ENCODE results near the gene CSNK1G3.
A peak's percentile ranks its signal among the peaks of the same experiment; 100 is the strongest.

The CSNK1G3 gene

DNA sequence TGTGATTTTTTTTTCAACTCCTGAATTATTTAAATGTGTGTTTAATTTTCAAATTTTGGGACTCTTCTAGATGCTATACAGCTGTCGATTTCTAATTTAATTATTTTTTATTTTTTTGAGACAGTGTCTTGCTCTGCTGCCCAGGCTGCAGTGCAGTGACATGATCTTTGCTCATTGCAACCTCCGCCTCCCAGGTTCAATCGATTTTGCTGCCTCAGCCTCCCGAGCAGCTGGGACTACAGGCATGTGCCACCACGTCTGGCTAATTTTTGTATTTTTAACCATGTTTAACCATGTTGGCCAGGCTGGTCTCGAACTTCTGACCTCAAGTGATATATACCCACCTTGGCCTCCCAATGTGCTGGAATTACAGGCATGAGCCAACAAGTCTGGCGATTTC is 28.6 kb downstream of the CSNK1G3 start:
- no peak overlapping the region for H3K4me3 ChIP-seq (ENCODE audit: low read depth, low read length)
- TF ChIP-seq, protein P1, sequence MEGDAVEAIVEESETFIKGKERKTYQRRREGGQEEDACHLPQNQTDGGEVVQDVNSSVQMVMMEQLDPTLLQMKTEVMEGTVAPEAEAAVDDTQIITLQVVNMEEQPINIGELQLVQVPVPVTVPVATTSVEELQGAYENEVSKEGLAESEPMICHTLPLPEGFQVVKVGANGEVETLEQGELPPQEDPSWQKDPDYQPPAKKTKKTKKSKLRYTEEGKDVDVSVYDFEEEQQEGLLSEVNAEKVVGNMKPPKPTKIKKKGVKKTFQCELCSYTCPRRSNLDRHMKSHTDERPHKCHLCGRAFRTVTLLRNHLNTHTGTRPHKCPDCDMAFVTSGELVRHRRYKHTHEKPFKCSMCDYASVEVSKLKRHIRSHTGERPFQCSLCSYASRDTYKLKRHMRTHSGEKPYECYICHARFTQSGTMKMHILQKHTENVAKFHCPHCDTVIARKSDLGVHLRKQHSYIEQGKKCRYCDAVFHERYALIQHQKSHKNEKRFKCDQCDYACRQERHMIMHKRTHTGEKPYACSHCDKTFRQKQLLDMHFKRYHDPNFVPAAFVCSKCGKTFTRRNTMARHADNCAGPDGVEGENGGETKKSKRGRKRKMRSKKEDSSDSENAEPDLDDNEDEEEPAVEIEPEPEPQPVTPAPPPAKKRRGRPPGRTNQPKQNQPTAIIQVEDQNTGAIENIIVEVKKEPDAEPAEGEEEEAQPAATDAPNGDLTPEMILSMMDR (IDR thresholded peaks at IDR 0.05; ENCODE audit: borderline replicate concordance, insufficient read depth, low read depth, low read length) = no peak

DNA sequence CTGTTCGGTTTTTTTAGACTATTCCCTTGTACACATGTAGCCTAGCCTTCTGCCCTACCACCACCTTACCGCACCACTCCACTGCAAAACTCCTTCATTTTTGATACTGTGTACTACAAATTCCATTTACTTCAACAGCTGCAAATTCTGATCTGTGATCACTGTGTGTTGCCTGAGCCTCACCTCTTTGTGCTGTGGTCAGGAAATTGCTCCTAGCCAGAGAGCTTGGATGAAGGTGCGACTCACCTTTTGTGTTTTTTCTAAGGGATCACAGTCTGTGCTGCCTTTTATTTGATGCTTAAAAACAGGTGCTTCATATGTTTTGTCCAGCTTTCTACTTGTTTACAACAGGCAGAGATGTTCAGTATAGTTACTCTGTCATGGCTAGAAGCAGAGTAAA is 31.5 kb downstream of the CSNK1G3 start:
- TF ChIP-seq, protein P1 (IDR thresholded peaks at IDR 0.05; ENCODE audit: borderline replicate concordance, insufficient read depth, low read depth, low read length) = no peak
- H3K4me3 ChIP-seq (ENCODE audit: low read depth, low read length) = no peak overlapping the region

DNA sequence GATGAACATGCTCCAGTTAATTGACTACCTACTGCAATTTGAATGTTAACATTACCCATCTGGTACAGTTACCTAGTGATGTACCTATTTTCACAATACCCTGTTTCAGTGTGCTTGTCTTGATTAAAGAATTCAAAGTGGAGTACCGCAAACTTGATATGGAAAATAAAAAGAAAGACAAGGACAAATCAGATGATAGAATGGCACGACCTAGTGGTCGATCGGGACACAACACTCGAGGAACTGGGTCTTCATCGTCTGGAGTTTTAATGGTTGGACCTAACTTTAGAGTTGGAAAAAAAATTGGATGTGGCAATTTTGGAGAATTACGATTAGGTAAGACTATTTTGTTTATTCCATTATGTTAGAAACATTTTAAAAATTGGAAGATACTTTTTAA is 33.5 kb downstream of the CSNK1G3 start:
- H3K4me3 ChIP-seq (ENCODE audit: low read depth, low read length) = no peak overlapping the region
- TF ChIP-seq, protein P1 (IDR thresholded peaks at IDR 0.05; ENCODE audit: borderline replicate concordance, insufficient read depth, low read depth, low read length) = peak; percentile 7; the same call in 1 of the 2 replicates

DNA sequence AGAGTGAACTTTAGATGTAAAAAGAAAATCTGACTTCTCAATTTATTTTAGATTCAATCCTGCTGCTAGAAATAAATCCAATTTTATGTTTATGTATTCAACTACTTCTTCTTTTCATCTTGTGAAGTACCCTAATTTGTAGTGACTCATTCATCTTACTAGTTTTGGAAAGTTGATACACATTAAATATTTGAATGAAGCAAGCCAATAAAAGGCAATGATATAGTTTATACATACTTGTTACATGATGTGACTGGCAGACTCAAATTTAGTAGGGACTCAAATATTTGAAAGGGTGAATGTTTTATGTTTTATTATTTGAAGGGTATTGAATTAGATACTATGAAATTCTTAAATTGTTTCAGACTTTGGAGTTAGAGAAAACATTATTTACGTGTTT is 34.7 kb downstream of the CSNK1G3 start:
- TF ChIP-seq, protein P1 (IDR thresholded peaks at IDR 0.05; ENCODE audit: borderline replicate concordance, insufficient read depth, low read depth, low read length) = no peak
- H3K4me3 ChIP-seq (ENCODE audit: low read depth, low read length) = no peak overlapping the region

DNA sequence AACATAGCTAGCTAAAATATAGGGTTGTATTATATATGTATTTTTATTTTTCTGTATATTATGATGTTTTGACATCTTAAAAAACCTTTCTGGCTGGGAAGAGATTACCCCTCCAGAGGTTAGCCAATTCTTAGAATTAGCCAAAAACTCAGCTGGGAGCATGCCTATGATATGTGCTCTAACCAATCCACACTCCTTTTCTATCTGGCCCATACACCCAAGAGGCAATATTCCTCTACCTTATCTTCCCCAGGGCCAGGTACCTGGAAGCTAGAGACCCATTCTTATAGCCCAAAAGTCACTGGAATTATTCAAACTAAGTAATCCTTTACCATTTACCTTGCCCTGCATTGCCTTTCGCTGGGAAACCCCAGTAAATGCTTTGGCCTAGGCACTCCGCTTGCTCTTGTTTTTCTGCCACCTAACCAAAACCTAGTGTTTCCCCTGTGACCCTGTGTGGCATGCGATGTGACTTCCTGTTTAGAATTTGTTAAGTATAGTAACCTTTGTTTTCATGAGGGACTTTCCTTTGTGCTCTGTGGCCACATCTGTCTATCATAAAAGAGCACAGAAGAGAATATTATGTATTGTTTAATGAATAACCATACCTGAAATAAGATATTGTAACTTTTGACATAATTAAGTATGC is 37.4 kb downstream of the CSNK1G3 start:
- TF ChIP-seq, protein P1 (IDR thresholded peaks at IDR 0.05; ENCODE audit: borderline replicate concordance, insufficient read depth, low read depth, low read length) = no peak
- H3K4me3 ChIP-seq (ENCODE audit: low read depth, low read length) = no peak overlapping the region

DNA sequence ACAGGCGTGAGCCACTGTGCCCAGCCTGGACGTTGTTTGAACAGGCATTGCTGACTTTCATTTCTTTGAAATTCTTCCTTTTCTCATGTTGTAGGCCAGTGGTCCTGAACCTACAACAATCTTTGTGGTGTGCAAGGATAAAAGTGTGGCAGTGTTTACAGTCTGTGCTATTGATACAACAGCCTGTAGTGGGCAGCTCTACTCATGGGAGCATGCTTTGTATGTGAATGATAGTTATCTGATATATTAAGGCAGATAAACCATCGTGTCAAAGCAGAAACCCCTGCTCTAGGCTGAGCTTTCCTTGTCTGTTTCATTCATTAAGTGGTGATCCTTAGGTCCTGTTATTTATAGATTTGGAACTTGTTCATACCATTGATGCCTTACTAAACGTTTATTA is 42.6 kb downstream of the CSNK1G3 start:
- TF ChIP-seq, protein P1 (IDR thresholded peaks at IDR 0.05; ENCODE audit: borderline replicate concordance, insufficient read depth, low read depth, low read length) = no peak
- H3K4me3 ChIP-seq (ENCODE audit: low read depth, low read length) = no peak overlapping the region

DNA sequence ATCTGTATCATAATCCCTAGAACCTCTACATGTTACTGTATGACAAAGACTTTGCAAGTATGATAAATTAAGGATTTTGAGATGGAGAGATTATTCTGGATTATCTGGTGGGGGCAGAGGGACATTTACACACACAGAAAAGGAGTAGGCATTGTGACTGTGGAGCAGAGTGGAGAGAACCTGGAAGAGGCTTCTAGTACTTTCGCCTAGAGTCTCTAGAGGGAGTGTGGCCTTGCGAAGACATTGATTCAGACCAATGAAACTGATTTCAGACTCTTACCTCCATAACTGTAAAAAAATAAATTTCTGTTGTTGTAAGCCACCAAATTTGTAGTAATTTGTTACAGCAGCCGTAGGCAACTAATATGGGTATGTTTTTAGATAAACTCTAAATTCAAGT is 45.9 kb downstream of the CSNK1G3 start:
- H3K4me3 ChIP-seq (ENCODE audit: low read depth, low read length) = no peak overlapping the region
- TF ChIP-seq, protein P1 (IDR thresholded peaks at IDR 0.05; ENCODE audit: borderline replicate concordance, insufficient read depth, low read depth, low read length) = no peak

Measured in GM12875 (cell line).